NCI-H1105 (cell line): ENCODE results near the gene RNU2-63P.
"Not testable (repeated sequence)": the region's sequence is repeated elsewhere in the genome, so short reads cannot be mapped to it uniquely, and the experiment has no call there.

ENCODE experiments used
- DNase-seq: peaks from one replicate; lab custom pipeline; 2025; lab: John Stamatoyannopoulos, UW

The RNU2-63P gene

GRCh38 chr2:88016086-88016959 lies at the start of gene RNU2-63P:
RNU2-63P (minus strand) TSS chr2:88016547.
- peak; percentile 54 for DNase-seq

GRCh38 chr2:88061295-88061694 lies 44.9 kb upstream of the RNU2-63P start:
- DNase-seq: no peak

GRCh38 chr2:88060907-88061275 lies 44.5 kb upstream of the RNU2-63P start:
- no peak for DNase-seq

- DNase-seq: peak; percentile 37
Observed at GRCh38 chr2:88059979-88060906, 43.9 kb upstream of the RNU2-63P start.

GRCh38 chr2:88058191-88058590 lies 41.8 kb upstream of the RNU2-63P start:
- DNase-seq: no peak

- DNase-seq: no peak
Observed at GRCh38 chr2:88057437-88057844, 41.1 kb upstream of the RNU2-63P start.

GRCh38 chr2:88055371-88056128 lies 39.2 kb upstream of the RNU2-63P start, which contains the start of gene KRCC1:
KRCC1 (minus strand) TSS chr2:88055783; CDS start chr2:88028563, 27,220 bp downstream.
- peak; percentile 91 for DNase-seq

- DNase-seq: no peak
Observed at GRCh38 chr2:88054782-88055370, 38.5 kb upstream of the RNU2-63P start.

- no peak for DNase-seq
Observed at GRCh38 chr2:88053934-88054781, 37.8 kb upstream of the RNU2-63P start.

GRCh38 chr2:88053296-88053695 lies 36.9 kb upstream of the RNU2-63P start:
- no peak for DNase-seq

- no peak for DNase-seq
Observed at GRCh38 chr2:88051792-88052191, 35.4 kb upstream of the RNU2-63P start.

- DNase-seq: no peak
Observed at GRCh38 chr2:88049622-88050021, 33.3 kb upstream of the RNU2-63P start.

GRCh38 chr2:88048541-88048940 lies 32.2 kb upstream of the RNU2-63P start:
- DNase-seq: no peak

- not testable (repeated sequence) for DNase-seq
Observed at GRCh38 chr2:88045561-88045960, 29.2 kb upstream of the RNU2-63P start.

GRCh38 chr2:88042476-88042875 lies 26.1 kb upstream of the RNU2-63P start:
- DNase-seq: no peak

GRCh38 chr2:88038263-88039105 lies 22.1 kb upstream of the RNU2-63P start:
- DNase-seq: no peak

- DNase-seq: no peak
Observed at GRCh38 chr2:88036606-88037005, 20.3 kb upstream of the RNU2-63P start.

GRCh38 chr2:88036182-88036581 lies 19.8 kb upstream of the RNU2-63P start:
- no peak for DNase-seq

GRCh38 chr2:88032070-88032702 lies 15.8 kb upstream of the RNU2-63P start:
- no peak for DNase-seq
